ENCODE results near the gene RPTOR.

DNA sequence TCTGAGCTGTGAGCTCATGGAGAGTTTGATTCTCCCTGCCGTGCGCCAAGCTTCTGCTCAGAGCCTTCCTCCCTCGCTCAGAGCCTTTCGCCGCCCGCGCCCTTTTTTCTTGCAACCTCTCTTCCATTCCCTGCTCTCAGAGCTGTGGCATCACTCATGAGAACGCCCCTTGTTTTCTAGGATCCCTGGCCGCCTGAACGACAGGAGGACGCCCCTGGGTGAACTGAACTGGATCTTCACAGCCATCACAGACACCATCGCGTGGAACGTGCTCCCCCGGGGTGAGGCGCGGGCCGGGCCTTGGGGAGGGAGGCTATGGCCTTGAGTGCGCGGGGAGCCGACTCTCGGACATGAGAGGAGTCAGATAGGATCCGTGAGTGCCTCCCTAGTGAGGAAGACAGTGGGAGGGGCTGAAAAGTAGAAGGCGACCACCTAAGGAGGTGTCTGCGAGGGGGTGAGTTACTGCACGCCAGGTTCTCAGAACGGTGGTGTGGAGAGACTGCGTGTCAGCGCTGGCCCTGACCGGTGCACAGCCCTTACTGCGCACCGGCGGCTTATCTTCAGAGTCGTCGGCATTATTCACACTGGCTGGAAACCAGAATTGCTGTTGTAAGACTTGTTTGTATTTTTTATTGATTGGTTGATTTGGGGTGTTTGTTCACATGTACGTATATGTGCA, 277.5 kb downstream of the RPTOR start:
- TF ChIP-seq, protein P1, sequence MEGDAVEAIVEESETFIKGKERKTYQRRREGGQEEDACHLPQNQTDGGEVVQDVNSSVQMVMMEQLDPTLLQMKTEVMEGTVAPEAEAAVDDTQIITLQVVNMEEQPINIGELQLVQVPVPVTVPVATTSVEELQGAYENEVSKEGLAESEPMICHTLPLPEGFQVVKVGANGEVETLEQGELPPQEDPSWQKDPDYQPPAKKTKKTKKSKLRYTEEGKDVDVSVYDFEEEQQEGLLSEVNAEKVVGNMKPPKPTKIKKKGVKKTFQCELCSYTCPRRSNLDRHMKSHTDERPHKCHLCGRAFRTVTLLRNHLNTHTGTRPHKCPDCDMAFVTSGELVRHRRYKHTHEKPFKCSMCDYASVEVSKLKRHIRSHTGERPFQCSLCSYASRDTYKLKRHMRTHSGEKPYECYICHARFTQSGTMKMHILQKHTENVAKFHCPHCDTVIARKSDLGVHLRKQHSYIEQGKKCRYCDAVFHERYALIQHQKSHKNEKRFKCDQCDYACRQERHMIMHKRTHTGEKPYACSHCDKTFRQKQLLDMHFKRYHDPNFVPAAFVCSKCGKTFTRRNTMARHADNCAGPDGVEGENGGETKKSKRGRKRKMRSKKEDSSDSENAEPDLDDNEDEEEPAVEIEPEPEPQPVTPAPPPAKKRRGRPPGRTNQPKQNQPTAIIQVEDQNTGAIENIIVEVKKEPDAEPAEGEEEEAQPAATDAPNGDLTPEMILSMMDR (IDR thresholded peaks at IDR 0.05): no peak
- TF ChIP-seq POLR2A (IDR thresholded peaks at IDR 0.05): no peak
- TF ChIP-seq POLR2AphosphoS5 (IDR thresholded peaks at IDR 0.05): no peak
- no peak for TF ChIP-seq EP300 (IDR thresholded peaks at IDR 0.05)

All from upper lobe of left lung (tissue), 4 donors.